ENCODE data around the gene MLH3. TPM values are rescaled to one million over a fixed set of nuclear protein-coding genes. Genes with fewer than 3 reads are reported as not detected.

Gene MLH3
- polyA plus RNA-seq, 1 of the 3 experiments (the other 2 are of a cell fraction) = 3.8 TPM

DNA sequence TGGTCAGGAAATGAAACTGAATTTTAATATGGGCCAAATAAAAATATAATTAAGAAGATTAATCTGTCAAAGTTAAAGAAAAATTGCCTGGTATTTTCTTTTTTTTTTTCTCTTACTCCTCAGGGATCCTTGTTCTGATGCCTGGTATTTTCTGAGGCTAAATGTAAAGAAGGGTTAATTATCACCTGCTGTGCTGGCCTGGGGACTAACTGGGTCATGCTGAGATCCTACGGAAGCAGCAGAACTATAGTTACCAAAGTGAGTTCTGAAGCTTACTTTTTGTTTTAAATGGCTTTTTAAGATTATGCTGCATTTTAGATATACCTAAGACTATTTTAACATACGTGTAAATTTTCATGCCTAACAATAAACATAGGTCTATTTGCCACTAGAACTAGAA, 41.4 kb upstream of the MLH3 start (continued):
- TF ChIP-seq MEF2A (IDR thresholded peaks at IDR 0.05; ENCODE audit: borderline replicate concordance, low read depth) (no peak), POLR2AphosphoS5 (IDR thresholded peaks at IDR 0.05; ENCODE audit: low read depth, low read length) (no peak), ZBTB33 (IDR thresholded peaks at IDR 0.05; ENCODE audit: borderline replicate concordance, low read depth) (no peak), NFIC (IDR thresholded peaks at IDR 0.05; ENCODE audit: borderline replicate concordance) (no peak), YY1 (IDR thresholded peaks at IDR 0.05; ENCODE audit: low read depth) (no peak), ELF1 (IDR thresholded peaks at IDR 0.05) (no peak), PBX3 (IDR thresholded peaks at IDR 0.05) (no peak), GABPA (IDR thresholded peaks at IDR 0.05; ENCODE audit: low read depth) (no peak), FOXM1 (IDR thresholded peaks at IDR 0.05; ENCODE audit: low read depth) (no peak), EZH2phosphoT487 (IDR thresholded peaks at IDR 0.05; ENCODE audit: borderline replicate concordance, low read depth) (no peak), REST (IDR thresholded peaks at IDR 0.05; ENCODE audit: low read depth, low read length) (no peak)
- TF ChIP-seq, protein P1, sequence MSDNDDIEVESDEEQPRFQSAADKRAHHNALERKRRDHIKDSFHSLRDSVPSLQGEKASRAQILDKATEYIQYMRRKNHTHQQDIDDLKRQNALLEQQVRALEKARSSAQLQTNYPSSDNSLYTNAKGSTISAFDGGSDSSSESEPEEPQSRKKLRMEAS (IDR thresholded peaks at IDR 0.05; ENCODE audit: low read depth) = no peak

GRCh38 chr14:75091251-75091650, 40.0 kb upstream of the MLH3 start:
- Histone ChIP-seq H3K4me2 (no peak overlapping the region), H3K36me3 (replicated peaks in 1 of 2; ENCODE audit: control insufficient read depth in 1 of 2, insufficient read depth in 2 of 2, low read length in 1 of 2) (peaks cover 48 to 51% of the 10 kb centered on the region in 2 experiments), H3K27me3 (ENCODE audit: insufficient read depth) (no peaks in the 10 kb centered on the region), H4K20me1 (ENCODE audit: insufficient read depth) (no peaks in the 10 kb centered on the region), H3K9me3 (no peaks in the 10 kb centered on the region), H3K79me2 (ENCODE audit: insufficient read depth) (no peaks in the 10 kb centered on the region), H3K27ac (ENCODE audit: low read depth in 2 of 2, low read length in 1 of 2) (no peak overlapping the region), H3F3A (replicated peaks; ENCODE audit: insufficient read depth) (peaks cover 10% of the 10 kb centered on the region), H3K9me2 (no peaks in the 10 kb centered on the region), H3K9ac (no peak overlapping the region), H3K4me3 (ENCODE audit: low read depth in 2 of 2, low read length in 1 of 2) (no peak overlapping the region), H3K4me1 (ENCODE audit: control insufficient read depth in 1 of 2, insufficient read depth in 2 of 2, low read depth in 1 of 2, low read length in 1 of 2) (no peaks in the 10 kb centered on the region), H2AFZ (ENCODE audit: low read depth) (no peak overlapping the region)
- ChIA-PET CTCF (interaction anchor here (1.6 to 15.6 kb wide), 3 partner anchors 26 to 185 kb away, joined by 3 to 290 read pairs (median 8); no protein-coding TSS in a partner anchor), POLR2A (no interaction called here)
- no peak for DNase-seq
- 98% methylated on average over 8 of the region's 8 CpGs for WGBS (ENCODE audit: low lambda C conversion rate)
- TF ChIP-seq FOXM1 (IDR thresholded peaks at IDR 0.05; ENCODE audit: low read depth) = no peak
- no peak for TF ChIP-seq MEF2A (IDR thresholded peaks at IDR 0.05; ENCODE audit: borderline replicate concordance, low read depth)
- no peak for TF ChIP-seq FOXJ3 (CRISPR knock-in tag; IDR thresholded peaks at IDR 0.05)
- TF ChIP-seq, protein P2, sequence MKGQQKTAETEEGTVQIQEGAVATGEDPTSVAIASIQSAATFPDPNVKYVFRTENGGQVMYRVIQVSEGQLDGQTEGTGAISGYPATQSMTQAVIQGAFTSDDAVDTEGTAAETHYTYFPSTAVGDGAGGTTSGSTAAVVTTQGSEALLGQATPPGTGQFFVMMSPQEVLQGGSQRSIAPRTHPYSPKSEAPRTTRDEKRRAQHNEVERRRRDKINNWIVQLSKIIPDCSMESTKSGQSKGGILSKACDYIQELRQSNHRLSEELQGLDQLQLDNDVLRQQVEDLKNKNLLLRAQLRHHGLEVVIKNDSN (IDR thresholded peaks at IDR 0.05; ENCODE audit: borderline replicate concordance, low read depth) = no peak
- TF ChIP-seq FOSL2 (IDR thresholded peaks at IDR 0.05; ENCODE audit: borderline replicate concordance, low read depth) = no peak
- TF ChIP-seq EP300 (IDR thresholded peaks at IDR 0.05; ENCODE audit: borderline replicate concordance in 1 of 2, low read depth in 1 of 2, low read length in 1 of 2) = no peak
- TF ChIP-seq NFIC (IDR thresholded peaks at IDR 0.05; ENCODE audit: borderline replicate concordance) = no peak
- TF ChIP-seq RXRA (IDR thresholded peaks at IDR 0.05; ENCODE audit: borderline replicate concordance, low read depth) = no peak
- TF ChIP-seq RAD21 (IDR thresholded peaks at IDR 0.05; ENCODE audit: low read length) = no peak
- TF ChIP-seq REST (IDR thresholded peaks at IDR 0.05; ENCODE audit: low read depth, low read length) = no peak

Data from SK-N-SH (cell line).